ENCODE measurements around the gene VSTM2L.
"Not testable (repeated sequence)": the region's sequence is repeated elsewhere in the genome, so short reads cannot be mapped to it uniquely, and the experiment has no call there.

DNA sequence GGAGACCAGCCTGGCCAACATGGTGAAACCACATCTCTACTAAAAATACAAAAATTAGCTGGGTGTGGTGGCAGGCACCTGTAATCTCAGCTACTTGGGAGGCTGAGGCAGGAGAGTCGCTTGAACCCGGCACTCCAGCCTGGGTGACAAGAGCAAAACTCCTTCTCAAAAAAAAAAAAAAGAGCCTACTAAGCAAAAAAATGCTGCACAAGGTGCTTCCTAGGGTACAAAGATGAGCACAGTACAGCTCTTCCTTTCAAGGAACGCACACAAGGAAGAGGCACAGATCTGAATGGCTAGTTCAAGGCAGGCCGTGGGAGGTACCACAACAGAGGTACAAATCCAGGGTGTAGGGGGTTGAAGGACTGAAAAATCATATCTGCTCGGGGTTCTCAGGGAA, 46.9 kb upstream of the VSTM2L start:
- TF ChIP-seq CTCF (IDR thresholded peaks at IDR 0.05); ZFX (IDR thresholded peaks at IDR 0.05; ENCODE audit: borderline replicate concordance): not testable (repeated sequence)

Measured in 22Rv1 (cell line).